MM.1S (cell line): ENCODE data around the gene GLTPD2.
A peak's percentile ranks its signal among the peaks of the same experiment; 100 is the strongest.

Source experiments
- DNase-seq: peaks from one replicate; pipeline ENCODE4 v3.0.0-alpha.2; 2015
- H2AFZ ChIP-seq: fragments of 300-600 bp; sonication (generic); 2 replicates; pipeline ENCODE4 v1.6.0; 2016; ENCODE audit warnings: antibody characterized with exemption, low read length
- H3F3A ChIP-seq: fragments of 300-600 bp; sonication (generic); 2 replicates; pipeline ENCODE4 v1.6.1; 2016; ENCODE audit warnings: mild to moderate bottlenecking, antibody characterized with exemption, low read length, moderate library complexity, mixed read lengths; ENCODE audit not compliant: insufficient read depth
- H3K27ac ChIP-seq: fragments of 300-600 bp; sonication (generic); 2 replicates; pipeline ENCODE4 v1.5.1; 2016; ENCODE audit warnings: mild to moderate bottlenecking, low read length
- H3K27me3 ChIP-seq: fragments of 300-600 bp; sonication (generic); replicated peaks from 2 replicates; pipeline ENCODE4 v1.6.0; 2016; ENCODE audit warnings: low read length; ENCODE audit not compliant: insufficient read depth
- H3K36me3 ChIP-seq: fragments of 300-600 bp; sonication (generic); replicated peaks from 2 replicates; pipeline ENCODE4 v1.6.1; 2016; ENCODE audit warnings: mild to moderate bottlenecking, low read length, mixed read lengths; ENCODE audit not compliant: insufficient read depth
- H3K4me1 ChIP-seq: fragments of 300-600 bp; sonication (generic); 2 replicates; pipeline ENCODE4 v1.6.1; 2016; ENCODE audit warnings: low read length, mixed read lengths
- H3K4me2 ChIP-seq: fragments of 300-600 bp; sonication (generic); 2 replicates; pipeline ENCODE4 v1.6.0; 2016; ENCODE audit warnings: low read depth, low read length
- H3K4me3 ChIP-seq: fragments of 300-600 bp; sonication (generic); 2 replicates; pipeline ENCODE4 v1.5.1; 2016; ENCODE audit warnings: low read length, mixed read lengths
- H3K79me2 ChIP-seq: fragments of 300-600 bp; sonication (generic); 2 replicates; pipeline ENCODE4 v1.6.1; 2016; ENCODE audit warnings: mixed run types, low read length, mixed read lengths
- H3K9ac ChIP-seq: fragments of 300-600 bp; sonication (generic); 2 replicates; pipeline ENCODE4 v1.6.1; 2016; ENCODE audit warnings: low read length, mixed read lengths
- H3K9me2 ChIP-seq: fragments of 300-600 bp; sonication (generic); replicated peaks from 2 replicates; pipeline ENCODE4 v1.6.1; 2016; ENCODE audit warnings: mild to moderate bottlenecking, low read length, mixed read lengths; ENCODE audit not compliant: insufficient read depth
- H3K9me3 ChIP-seq: fragments of 300-600 bp; sonication (generic); replicated peaks from 2 replicates; pipeline ENCODE4 v1.6.1; 2016; ENCODE audit warnings: mild to moderate bottlenecking, low read length, mixed read lengths; ENCODE audit not compliant: insufficient read depth
- H4K20me1 ChIP-seq: fragments of 300-600 bp; sonication (generic); 2 replicates; pipeline ENCODE4 v1.6.1; 2016; ENCODE audit warnings: mild to moderate bottlenecking, low read length, moderate library complexity, mixed read lengths; ENCODE audit not compliant: insufficient read depth
- CTCF ChIP-seq: fragments of 300-600 bp; sonication (generic); IDR thresholded peaks from 2 replicates; pipeline ENCODE4 v1.5.1; 2016; ENCODE audit warnings: antibody characterized with exemption, low read length, mixed read lengths
- EZH2 ChIP-seq: fragments of 300-600 bp; sonication (generic); optimal IDR thresholded peaks from 2 replicates; pipeline ENCODE3; 2017; ENCODE audit warnings: low read depth, mild to moderate bottlenecking, antibody characterized with exemption, low read length, mixed read lengths
- EZH2phosphoT487 ChIP-seq: fragments of 300-600 bp; sonication (generic); IDR thresholded peaks from 2 replicates; pipeline ENCODE4 v1.6.1; 2018; ENCODE audit warnings: antibody characterized with exemption, low read length

The GLTPD2 gene

DNA sequence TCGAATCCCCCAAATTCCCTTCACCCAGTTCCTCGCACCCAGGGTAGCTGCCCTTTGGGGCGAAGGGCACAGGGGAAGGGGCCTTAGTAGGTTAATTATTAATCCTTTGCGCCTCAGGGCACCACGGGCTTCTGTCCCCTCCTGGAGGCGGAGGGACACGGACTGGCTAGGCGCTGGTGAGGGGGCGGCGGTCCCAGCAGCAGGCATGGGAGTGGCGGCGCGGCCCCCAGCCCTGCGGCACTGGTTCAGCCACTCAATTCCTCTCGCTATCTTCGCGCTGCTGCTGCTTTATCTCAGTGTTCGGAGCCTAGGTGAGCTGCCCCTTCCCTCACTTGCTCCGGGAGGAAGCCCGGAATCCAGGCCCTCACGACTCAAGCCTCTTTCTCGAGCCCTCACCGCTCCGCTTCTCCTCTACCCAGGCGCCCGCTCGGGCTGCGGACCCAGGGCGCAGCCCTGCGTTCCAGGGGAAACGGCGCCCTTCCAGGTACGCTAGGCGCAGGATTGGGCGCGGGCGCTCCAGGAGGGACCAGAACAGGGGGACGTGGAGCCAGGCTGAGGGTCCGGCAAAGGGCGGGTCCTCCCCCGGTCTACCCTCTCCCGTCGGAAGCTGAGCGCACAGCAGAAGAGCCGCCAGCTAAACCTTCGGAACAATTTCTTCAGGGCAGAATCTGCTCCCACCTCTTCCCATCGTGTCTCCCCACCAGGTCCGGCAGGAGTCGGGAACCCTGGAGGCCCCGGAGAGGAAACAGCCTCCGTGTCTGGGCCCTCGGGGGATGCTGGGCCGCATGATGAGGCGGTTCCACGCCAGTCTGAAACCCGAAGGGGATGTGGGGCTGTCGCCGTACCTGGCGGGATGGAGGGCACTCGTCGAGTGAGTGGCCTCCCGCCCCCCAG lies at the start of gene GLTPD2:
TSS of gene GLTPD2 (plus strand) at position 158 of the 894 bp plus-strand sequence. CDS start at position 206, 48 bp downstream.
- TF ChIP-seq EZH2phosphoT487 (no peak), CTCF (no peak), EZH2 (no peak)
- H3K4me1 ChIP-seq: peaks cover 3% of the 10 kb centered on the region
- H3K27ac ChIP-seq: peak within 1 kb of the TSS; percentile 71; the same call in 1 of the 2 replicates
- no peaks in the 10 kb centered on the region for H3K79me2 ChIP-seq
- no peaks in the 10 kb centered on the region for H3K9me3 ChIP-seq
- peak within 1 kb of the TSS; percentile 91 for H3K4me2 ChIP-seq
- peaks cover 39% of the 10 kb centered on the region for H3K27me3 ChIP-seq
- H3K9me2 ChIP-seq: no peaks in the 10 kb centered on the region
- H2AFZ ChIP-seq: peak within 1 kb of the TSS; percentile 93
- peak within 1 kb of the TSS; percentile 73 for H3K9ac ChIP-seq
- H3F3A ChIP-seq: no peaks in the 10 kb centered on the region
- peak within 1 kb of the TSS; percentile 74 for H3K4me3 ChIP-seq
- no peak for DNase-seq
- H3K36me3 ChIP-seq: no peaks in the 10 kb centered on the region
- H4K20me1 ChIP-seq: no peaks in the 10 kb centered on the region

GRCh38 chr17:4739122-4740024 lies 49.4 kb upstream of the GLTPD2 start, which contains the start of the genes CXCL16 and ZMYND15:
Gene CXCL16, minus strand, starts transcription at chr17:4739928. Its CDS starts 589 bp downstream, at chr17:4739339.
Gene ZMYND15, plus strand, starts transcription at chr17:4739833. Its CDS starts 716 bp downstream, at chr17:4740549.
- H3K27me3 ChIP-seq: peaks cover 16% of the 10 kb centered on the region; the same call in 1 of the 2 replicates
- H3K36me3 ChIP-seq: no peaks in the 10 kb centered on the region
- peak; percentile 67 for DNase-seq
- H4K20me1 ChIP-seq: no peaks in the 10 kb centered on the region
- H3K4me2 ChIP-seq: peak within 1 kb of the TSS; percentile 100
- no peaks in the 10 kb centered on the region for H3K9me3 ChIP-seq
- H3K27ac ChIP-seq: no peak within 1 kb of the TSS
- H3K4me3 ChIP-seq: peak within 1 kb of the TSS; percentile 88
- peaks cover 10% of the 10 kb centered on the region for H3F3A ChIP-seq
- H2AFZ ChIP-seq: peak within 1 kb of the TSS; percentile 99
- no peak for TF ChIP-seq CTCF
- TF ChIP-seq EZH2: no peak
- no peak for TF ChIP-seq EZH2phosphoT487
- H3K9me2 ChIP-seq: no peaks in the 10 kb centered on the region
- H3K79me2 ChIP-seq: no peaks in the 10 kb centered on the region
- peaks cover 10% of the 10 kb centered on the region for H3K4me1 ChIP-seq
- peak within 1 kb of the TSS; percentile 67 for H3K9ac ChIP-seq

DNA sequence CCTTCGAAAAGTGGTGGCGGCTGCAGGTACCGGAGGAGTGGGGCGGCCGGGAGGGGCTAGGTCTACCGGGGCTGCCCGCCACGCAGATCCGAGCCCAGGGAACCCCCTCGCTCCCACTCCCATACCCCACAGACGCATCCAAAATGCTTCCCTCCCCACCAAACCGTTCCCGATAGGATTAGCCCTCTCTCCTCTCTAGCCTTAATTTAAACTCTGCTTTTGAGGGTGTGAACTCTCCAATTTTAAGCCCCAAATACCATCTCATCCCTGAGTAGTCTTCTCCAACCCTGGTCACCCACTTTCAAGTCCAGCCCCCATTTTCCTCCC lies 48.8 kb upstream of the GLTPD2 start:
- no peak for DNase-seq
- Histone ChIP-seq H3K9ac (no peak overlapping the region), H3F3A (peaks cover 10% of the 10 kb centered on the region), H3K9me2 (no peaks in the 10 kb centered on the region), H2AFZ (no peak overlapping the region), H3K4me1 (peaks cover 10% of the 10 kb centered on the region), H3K4me3 (peak overlapping the region; percentile 88; the same call in 1 of the 2 replicates), H3K27ac (no peak overlapping the region), H3K9me3 (no peaks in the 10 kb centered on the region), H3K4me2 (peak overlapping the region; percentile 100; the same call in 1 of the 2 replicates), H3K36me3 (no peaks in the 10 kb centered on the region), H3K27me3 (peaks cover 16% of the 10 kb centered on the region; the same call in 1 of the 2 replicates), H3K79me2 (no peaks in the 10 kb centered on the region), H4K20me1 (no peaks in the 10 kb centered on the region)
- TF ChIP-seq EZH2: no peak
- TF ChIP-seq EZH2phosphoT487: no peak
- TF ChIP-seq CTCF: no peak
